SK-N-SH treated with all-trans-retinoic acid at 6 μM for 48 hours (cell line): Measurements from ENCODE around the gene BMPR1B.

Experiments used
- ARNTL ChIP-seq: fragments of 450-650 bp; formaldehyde crosslinking; IDR thresholded peaks from 2 replicates; pipeline ENCODE4 v1.5.0; 2020; ENCODE audit warnings: low read depth, mild to moderate bottlenecking, moderate library complexity, borderline replicate concordance
- BACH2 ChIP-seq: fragments of 250-450 bp; sonication (Bioruptor Pico); IDR thresholded peaks from 2 replicates; pipeline ENCODE4 v1.9.0; 2021; ENCODE audit warnings: mild to moderate bottlenecking, borderline replicate concordance
- OSR1 ChIP-seq: fragments of 250-450 bp; sonication (Bioruptor Pico); IDR thresholded peaks from 2 replicates; pipeline ENCODE4 v1.8.0; 2022; ENCODE audit warnings: moderate library complexity, mild to moderate bottlenecking, inconsistent platforms
- PPARA ChIP-seq: fragments of 250-450 bp; sonication (Bioruptor Pico); IDR thresholded peaks from 2 replicates; pipeline ENCODE4 v1.5.0; 2020; ENCODE audit warnings: mild to moderate bottlenecking, borderline replicate concordance
- RARB ChIP-seq: fragments of 250-450 bp; sonication (Bioruptor Pico); IDR thresholded peaks from 2 replicates; pipeline ENCODE4 v1.8.0; 2021; ENCODE audit warnings: mild to moderate bottlenecking, moderate library complexity
- SNAI2 ChIP-seq: fragments of 250-450 bp; sonication (Bioruptor Pico); IDR thresholded peaks from 2 replicates; pipeline ENCODE4 v1.5.0; 2020; ENCODE audit warnings: mild to moderate bottlenecking, moderate library complexity
- TCF4 ChIP-seq: fragments of 250-450 bp; sonication (Bioruptor Pico); IDR thresholded peaks from 2 replicates; pipeline ENCODE4 v1.8.0; 2021; ENCODE audit warnings: mild to moderate bottlenecking, moderate library complexity, borderline replicate concordance
- TOX ChIP-seq: fragments of 250-450 bp; sonication (Bioruptor Pico); IDR thresholded peaks from 2 replicates; pipeline ENCODE4 v1.8.0; 2021; ENCODE audit warnings: mild to moderate bottlenecking, moderate library complexity, borderline replicate concordance
- ZC3H10 ChIP-seq: fragments of 250-450 bp; sonication (Bioruptor Pico); IDR thresholded peaks from 2 replicates; pipeline ENCODE4 v1.5.1; 2021; ENCODE audit warnings: mild to moderate bottlenecking, moderate library complexity
- ZFP3 ChIP-seq: fragments of 250-450 bp; sonication (Bioruptor Pico); IDR thresholded peaks from 2 replicates; pipeline ENCODE4 v1.5.0; 2020; ENCODE audit warnings: mild to moderate bottlenecking, moderate library complexity
- TF ChIP-seq, protein P1 (sequence below): fragments of 250-450 bp; sonication (Bioruptor Pico); IDR thresholded peaks from 2 replicates; pipeline ENCODE4 v1.8.0; 2020; ENCODE audit warnings: mild to moderate bottlenecking, moderate library complexity, borderline replicate concordance
- TF ChIP-seq, protein P2 (sequence below): fragments of 250-450 bp; sonication (Bioruptor Pico); IDR thresholded peaks from 2 replicates; pipeline ENCODE4 v1.5.0; 2020; ENCODE audit warnings: mild to moderate bottlenecking, moderate library complexity
- TF ChIP-seq, protein P3 (sequence below): fragments of 250-450 bp; sonication (Bioruptor Pico); IDR thresholded peaks from 2 replicates; pipeline ENCODE4 v1.5.1; 2020; ENCODE audit warnings: low read depth, mild to moderate bottlenecking, moderate library complexity
- TF ChIP-seq, protein P4 (sequence below): fragments of 250-450 bp; sonication (Bioruptor Pico); IDR thresholded peaks from 2 replicates; pipeline ENCODE4 v1.5.1; 2021; ENCODE audit warnings: mild to moderate bottlenecking, moderate library complexity

DNA sequence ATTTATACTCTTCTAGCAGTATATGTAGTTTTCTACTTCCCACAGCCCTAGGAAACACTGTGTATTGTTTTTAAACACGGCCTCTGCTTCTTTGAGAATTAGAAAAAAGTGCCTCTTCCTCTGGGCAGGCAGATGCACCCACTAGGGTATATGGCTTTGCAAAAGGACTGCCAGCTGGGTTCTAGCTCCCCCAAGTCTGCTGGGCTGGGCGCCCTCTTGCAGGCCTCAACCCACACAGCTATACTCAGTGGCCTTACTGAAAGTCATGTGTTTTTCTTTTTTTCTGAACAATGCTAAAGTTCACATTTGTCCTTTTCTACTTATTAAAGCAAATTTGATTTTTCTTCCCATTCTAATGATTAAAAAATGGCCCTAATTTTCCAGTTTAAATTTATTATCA lies 35.5 kb upstream of the BMPR1B start:
- TF ChIP-seq, protein P1, sequence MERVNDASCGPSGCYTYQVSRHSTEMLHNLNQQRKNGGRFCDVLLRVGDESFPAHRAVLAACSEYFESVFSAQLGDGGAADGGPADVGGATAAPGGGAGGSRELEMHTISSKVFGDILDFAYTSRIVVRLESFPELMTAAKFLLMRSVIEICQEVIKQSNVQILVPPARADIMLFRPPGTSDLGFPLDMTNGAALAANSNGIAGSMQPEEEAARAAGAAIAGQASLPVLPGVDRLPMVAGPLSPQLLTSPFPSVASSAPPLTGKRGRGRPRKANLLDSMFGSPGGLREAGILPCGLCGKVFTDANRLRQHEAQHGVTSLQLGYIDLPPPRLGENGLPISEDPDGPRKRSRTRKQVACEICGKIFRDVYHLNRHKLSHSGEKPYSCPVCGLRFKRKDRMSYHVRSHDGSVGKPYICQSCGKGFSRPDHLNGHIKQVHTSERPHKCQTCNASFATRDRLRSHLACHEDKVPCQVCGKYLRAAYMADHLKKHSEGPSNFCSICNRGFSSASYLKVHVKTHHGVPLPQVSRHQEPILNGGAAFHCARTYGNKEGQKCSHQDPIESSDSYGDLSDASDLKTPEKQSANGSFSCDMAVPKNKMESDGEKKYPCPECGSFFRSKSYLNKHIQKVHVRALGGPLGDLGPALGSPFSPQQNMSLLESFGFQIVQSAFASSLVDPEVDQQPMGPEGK (CRISPR knock-in tag): no peak
- TF ChIP-seq TOX (CRISPR knock-in tag): no peak
- no peak for TF ChIP-seq RARB
- no peak for TF ChIP-seq SNAI2 (CRISPR knock-in tag)
- TF ChIP-seq ZFP3 (CRISPR knock-in tag): no peak
- TF ChIP-seq, protein P2, sequence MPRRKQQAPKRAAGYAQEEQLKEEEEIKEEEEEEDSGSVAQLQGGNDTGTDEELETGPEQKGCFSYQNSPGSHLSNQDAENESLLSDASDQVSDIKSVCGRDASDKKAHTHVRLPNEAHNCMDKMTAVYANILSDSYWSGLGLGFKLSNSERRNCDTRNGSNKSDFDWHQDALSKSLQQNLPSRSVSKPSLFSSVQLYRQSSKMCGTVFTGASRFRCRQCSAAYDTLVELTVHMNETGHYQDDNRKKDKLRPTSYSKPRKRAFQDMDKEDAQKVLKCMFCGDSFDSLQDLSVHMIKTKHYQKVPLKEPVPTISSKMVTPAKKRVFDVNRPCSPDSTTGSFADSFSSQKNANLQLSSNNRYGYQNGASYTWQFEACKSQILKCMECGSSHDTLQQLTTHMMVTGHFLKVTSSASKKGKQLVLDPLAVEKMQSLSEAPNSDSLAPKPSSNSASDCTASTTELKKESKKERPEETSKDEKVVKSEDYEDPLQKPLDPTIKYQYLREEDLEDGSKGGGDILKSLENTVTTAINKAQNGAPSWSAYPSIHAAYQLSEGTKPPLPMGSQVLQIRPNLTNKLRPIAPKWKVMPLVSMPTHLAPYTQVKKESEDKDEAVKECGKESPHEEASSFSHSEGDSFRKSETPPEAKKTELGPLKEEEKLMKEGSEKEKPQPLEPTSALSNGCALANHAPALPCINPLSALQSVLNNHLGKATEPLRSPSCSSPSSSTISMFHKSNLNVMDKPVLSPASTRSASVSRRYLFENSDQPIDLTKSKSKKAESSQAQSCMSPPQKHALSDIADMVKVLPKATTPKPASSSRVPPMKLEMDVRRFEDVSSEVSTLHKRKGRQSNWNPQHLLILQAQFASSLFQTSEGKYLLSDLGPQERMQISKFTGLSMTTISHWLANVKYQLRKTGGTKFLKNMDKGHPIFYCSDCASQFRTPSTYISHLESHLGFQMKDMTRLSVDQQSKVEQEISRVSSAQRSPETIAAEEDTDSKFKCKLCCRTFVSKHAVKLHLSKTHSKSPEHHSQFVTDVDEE (CRISPR knock-in tag): no peak
- TF ChIP-seq, protein P3, sequence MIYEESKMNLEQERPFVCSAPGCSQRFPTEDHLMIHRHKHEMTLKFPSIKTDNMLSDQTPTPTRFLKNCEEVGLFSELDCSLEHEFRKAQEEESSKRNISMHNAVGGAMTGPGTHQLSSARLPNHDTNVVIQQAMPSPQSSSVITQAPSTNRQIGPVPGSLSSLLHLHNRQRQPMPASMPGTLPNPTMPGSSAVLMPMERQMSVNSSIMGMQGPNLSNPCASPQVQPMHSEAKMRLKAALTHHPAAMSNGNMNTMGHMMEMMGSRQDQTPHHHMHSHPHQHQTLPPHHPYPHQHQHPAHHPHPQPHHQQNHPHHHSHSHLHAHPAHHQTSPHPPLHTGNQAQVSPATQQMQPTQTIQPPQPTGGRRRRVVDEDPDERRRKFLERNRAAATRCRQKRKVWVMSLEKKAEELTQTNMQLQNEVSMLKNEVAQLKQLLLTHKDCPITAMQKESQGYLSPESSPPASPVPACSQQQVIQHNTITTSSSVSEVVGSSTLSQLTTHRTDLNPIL (CRISPR knock-in tag): no peak
- no peak for TF ChIP-seq ZC3H10
- no peak for TF ChIP-seq ARNTL (CRISPR knock-in tag)
- TF ChIP-seq, protein P4, sequence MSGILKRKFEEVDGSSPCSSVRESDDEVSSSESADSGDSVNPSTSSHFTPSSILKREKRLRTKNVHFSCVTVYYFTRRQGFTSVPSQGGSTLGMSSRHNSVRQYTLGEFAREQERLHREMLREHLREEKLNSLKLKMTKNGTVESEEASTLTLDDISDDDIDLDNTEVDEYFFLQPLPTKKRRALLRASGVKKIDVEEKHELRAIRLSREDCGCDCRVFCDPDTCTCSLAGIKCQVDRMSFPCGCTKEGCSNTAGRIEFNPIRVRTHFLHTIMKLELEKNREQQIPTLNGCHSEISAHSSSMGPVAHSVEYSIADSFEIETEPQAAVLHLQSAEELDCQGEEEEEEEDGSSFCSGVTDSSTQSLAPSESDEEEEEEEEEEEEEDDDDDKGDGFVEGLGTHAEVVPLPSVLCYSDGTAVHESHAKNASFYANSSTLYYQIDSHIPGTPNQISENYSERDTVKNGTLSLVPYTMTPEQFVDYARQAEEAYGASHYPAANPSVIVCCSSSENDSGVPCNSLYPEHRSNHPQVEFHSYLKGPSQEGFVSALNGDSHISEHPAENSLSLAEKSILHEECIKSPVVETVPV (CRISPR knock-in tag): no peak
- no peak for TF ChIP-seq OSR1 (CRISPR knock-in tag)
- no peak for TF ChIP-seq PPARA
- TF ChIP-seq TCF4 (CRISPR knock-in tag): no peak
- no peak for TF ChIP-seq BACH2 (CRISPR knock-in tag)
